Calu3 (cell line): ENCODE data around the gene MT1B. TPM values are rescaled to one million over a fixed set of nuclear protein-coding genes. Genes with fewer than 3 reads are reported as not detected.

Experiments
- BruUV-seq: library from RNA; stranded (reverse); fragments of 400-500 nt; replicated peaks from 2 replicates; lab custom pipeline; 2021; lab: Mats Ljungman, UMichigan
- CTCF ChIA-PET: fragments of 300-600 bp; sonication (Branson Sonifier 250); formaldehyde crosslinking; loops from one replicate; lab custom pipeline; 2022; ENCODE audit warnings: antibody characterized with exemption; lab: Charles Lee
- DNase-seq: peaks from one replicate; pipeline ENCODE4 v3.0.0; 2022
- H3K27ac Mint-ChIP-seq: one replicate; pipeline ENCODE4 v1.8.0; 2022; ENCODE audit warnings: mixed read lengths; ENCODE audit not compliant: unreplicated experiment
- H3K27me3 Mint-ChIP-seq: one replicate; pipeline ENCODE4 v1.8.0; 2022; ENCODE audit warnings: mixed read lengths; ENCODE audit not compliant: unreplicated experiment
- H3K36me3 Mint-ChIP-seq: one replicate; pipeline ENCODE4 v1.8.0; 2022; ENCODE audit warnings: mild to moderate bottlenecking, moderate library complexity, mixed read lengths; ENCODE audit not compliant: insufficient read depth, unreplicated experiment
- H3K4me1 Mint-ChIP-seq: one replicate; pipeline ENCODE4 v1.8.0; 2022; ENCODE audit warnings: mild to moderate bottlenecking, low read depth, mixed read lengths; ENCODE audit not compliant: unreplicated experiment
- H3K4me3 Mint-ChIP-seq: one replicate; pipeline ENCODE4 v1.8.0; 2022; ENCODE audit warnings: mild to moderate bottlenecking, low read depth, moderate library complexity, mixed read lengths; ENCODE audit not compliant: unreplicated experiment
- H3K9me3 Mint-ChIP-seq: one replicate; pipeline ENCODE4 v1.8.0; 2022; ENCODE audit warnings: low read depth, mixed read lengths; ENCODE audit not compliant: unreplicated experiment
- CTCF ChIP-seq: fragments of 200-600 bp; IDR thresholded peaks from one replicate; pipeline ENCODE4 v1.8.0; 2022; ENCODE audit warnings: antibody characterized with exemption; ENCODE audit not compliant: unreplicated experiment
- intact Hi-C: fragments of 100-400 bp; cut with micrococcal nuclease; formaldehyde crosslinking; loops from one replicate; pipeline ENCODE4 v1.10.0; 2022; ENCODE audit not compliant: unreplicated experiment
- total RNA-seq: library from RNA; stranded (reverse); gene quantifications from 2 replicates; pipeline ENCODE4 v1.2.3, GENCODE V29; 2022

MT1B gene
- total RNA-seq, 1 experiment from 2014 or later: not detected

DNA sequence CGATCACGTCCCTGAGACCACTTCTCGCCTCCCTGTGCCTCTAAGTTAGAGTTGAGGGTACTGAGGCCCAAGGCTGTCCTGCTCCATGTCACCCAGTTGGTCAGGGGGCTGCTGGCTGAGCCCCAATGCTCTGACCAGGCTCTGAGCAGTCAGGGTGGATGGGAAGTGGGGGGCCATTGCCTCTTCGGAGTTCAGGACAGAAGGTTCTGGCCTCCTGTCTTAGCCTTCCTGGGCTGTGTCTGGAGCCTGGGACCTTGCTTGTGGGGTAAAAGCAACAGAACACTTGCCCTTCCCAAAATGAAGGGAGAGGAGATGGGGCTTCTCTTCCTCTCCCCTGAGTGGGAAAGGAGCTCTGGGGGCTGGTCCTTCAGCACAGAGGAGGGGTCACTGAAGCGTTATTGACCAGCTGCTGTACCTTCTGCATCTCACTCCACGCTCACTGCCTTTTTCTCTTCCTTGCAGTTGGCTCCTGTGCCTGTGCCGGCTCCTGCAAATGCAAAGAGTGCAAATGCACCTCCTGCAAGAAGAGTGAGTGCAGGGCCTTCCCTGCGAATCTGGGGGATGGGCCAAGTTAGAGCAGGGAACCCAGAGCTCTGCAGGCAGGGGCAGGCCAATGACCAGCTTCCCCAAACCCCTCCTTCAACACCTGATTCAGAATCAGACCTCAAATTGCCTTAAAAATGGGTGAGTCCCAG is 31.2 kb downstream of the MT1B start:
- no peaks in the 10 kb centered on the region for H3K9me3 Mint-ChIP-seq
- peak overlapping the region; percentile 64 for H3K27ac Mint-ChIP-seq
- DNase-seq: no peak
- intact Hi-C loops: no loop called here
- CTCF ChIA-PET: no interaction called here
- no peak for TF ChIP-seq CTCF
- TSS peak; percentile 88 for BruUV-seq
- peaks cover 18% of the 10 kb centered on the region for H3K36me3 Mint-ChIP-seq
- peaks cover 13% of the 10 kb centered on the region for H3K27me3 Mint-ChIP-seq
- H3K4me3 Mint-ChIP-seq: peak overlapping the region; percentile 88
- H3K4me1 Mint-ChIP-seq: peaks cover 15% of the 10 kb centered on the region

DNA sequence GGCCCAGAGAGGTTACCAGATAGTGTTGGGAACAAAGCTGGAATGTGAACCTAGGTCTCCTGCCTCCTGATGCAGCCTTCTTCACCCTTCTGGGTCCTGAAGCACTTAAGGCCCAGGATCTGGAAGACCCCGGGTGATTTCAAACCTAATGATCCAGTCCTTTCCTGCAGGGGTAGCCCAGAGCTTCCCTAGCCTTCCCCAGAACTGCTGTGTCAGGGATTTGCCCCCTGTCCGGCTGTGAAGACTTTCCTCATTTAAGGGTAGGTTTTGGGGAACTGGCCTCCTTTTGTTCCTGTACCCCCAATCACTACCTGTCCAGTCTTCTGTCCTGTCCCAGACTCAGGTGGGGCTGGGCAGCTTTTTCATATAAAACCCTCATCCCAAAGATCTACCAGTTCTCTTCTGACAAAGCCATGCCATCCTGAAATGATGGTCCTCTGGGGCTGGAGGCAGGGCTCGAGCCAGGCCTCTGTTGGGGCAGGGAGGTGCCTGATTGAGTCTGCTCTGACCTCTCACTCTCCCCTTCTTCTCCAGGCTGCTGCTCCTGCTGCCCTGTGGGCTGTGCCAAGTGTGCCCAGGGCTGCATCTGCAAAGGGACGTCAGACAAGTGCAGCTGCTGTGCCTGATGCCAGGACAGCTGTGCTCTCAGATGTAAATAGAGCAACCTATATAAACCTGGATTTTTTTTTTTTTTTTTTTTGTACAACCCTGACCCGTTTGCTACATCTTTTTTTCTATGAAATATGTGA is 31.9 kb downstream of the MT1B start:
- TF ChIP-seq CTCF: no peak
- Mint-ChIP-seq H3K4me1 (peaks cover 15% of the 10 kb centered on the region), H3K9me3 (no peaks in the 10 kb centered on the region), H3K27me3 (peaks cover 13% of the 10 kb centered on the region), H3K36me3 (peaks cover 18% of the 10 kb centered on the region), H3K27ac (no peak overlapping the region), H3K4me3 (peak overlapping the region; percentile 88)
- CTCF ChIA-PET: interaction anchor here (0.6 kb wide), 1 partner anchor 18 kb away, joined by 7 read pairs; no protein-coding TSS in a partner anchor
- no peak for DNase-seq
- no TSS peak for BruUV-seq
- intact Hi-C loops: no loop called here

DNA sequence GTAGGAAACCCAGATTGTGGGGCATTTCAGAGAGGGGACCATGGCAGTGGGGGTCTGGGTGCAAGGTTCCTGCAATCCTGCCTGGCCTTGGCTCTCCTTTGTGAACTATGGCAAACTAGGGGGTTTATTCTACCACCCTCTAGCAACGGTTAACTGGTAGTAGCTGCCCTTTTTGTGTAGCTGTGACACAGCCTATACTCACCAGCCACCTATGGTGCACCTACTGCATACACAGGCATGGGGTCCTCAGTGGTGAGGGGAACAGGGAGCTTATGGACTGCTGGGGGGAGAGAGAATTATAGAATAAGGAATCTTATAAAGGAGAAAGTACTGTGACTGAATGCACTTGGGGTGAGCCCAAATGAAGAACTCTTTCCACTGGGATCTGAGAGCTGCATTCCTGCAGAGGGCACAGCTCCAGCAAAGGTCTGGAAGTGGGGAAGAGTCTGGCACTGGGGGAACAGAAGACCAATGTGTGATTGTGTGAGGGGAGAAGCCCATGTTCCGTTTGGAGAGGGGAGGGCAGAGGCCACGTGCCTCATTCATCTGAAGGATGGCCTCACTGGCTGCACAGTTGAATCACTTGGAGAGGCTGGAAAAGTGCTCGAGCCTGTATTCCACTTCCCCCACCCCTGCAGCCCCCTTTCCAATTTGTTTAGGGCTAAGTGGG is 32.7 kb downstream of the MT1B start:
- no peak for TF ChIP-seq CTCF
- no peak overlapping the region for H3K27ac Mint-ChIP-seq
- peaks cover 13% of the 10 kb centered on the region for H3K27me3 Mint-ChIP-seq
- BruUV-seq: no TSS peak
- no peak overlapping the region for H3K4me3 Mint-ChIP-seq
- no peaks in the 10 kb centered on the region for H3K9me3 Mint-ChIP-seq
- peaks cover 18% of the 10 kb centered on the region for H3K36me3 Mint-ChIP-seq
- H3K4me1 Mint-ChIP-seq: peaks cover 22% of the 10 kb centered on the region
- intact Hi-C loops: no loop called here
- CTCF ChIA-PET: interaction anchor here (0.6 kb wide), 2 partner anchors 18 to 1565 kb away, joined by 3 to 7 read pairs; a partner anchor contains a TSS
- DNase-seq: no peak

GRCh38 chr16:56684926-56685590 is 33.4 kb downstream of the MT1B start:
- no peaks in the 10 kb centered on the region for H3K9me3 Mint-ChIP-seq
- DNase-seq: no peak
- no TSS peak for BruUV-seq
- intact Hi-C loops: no loop called here
- CTCF ChIA-PET: interaction anchor here (0.6 kb wide), 1 partner anchor 1565 kb away, joined by 3 read pairs; a partner anchor contains a TSS
- no peak overlapping the region for H3K27ac Mint-ChIP-seq
- H3K27me3 Mint-ChIP-seq: peaks cover 13% of the 10 kb centered on the region
- H3K4me3 Mint-ChIP-seq: no peak overlapping the region
- H3K4me1 Mint-ChIP-seq: peaks cover 28% of the 10 kb centered on the region
- peaks cover 18% of the 10 kb centered on the region for H3K36me3 Mint-ChIP-seq
- no peak for TF ChIP-seq CTCF
